ENCODE measurements around the gene DYNC2H1.

- no peak for TF ChIP-seq CTCF (IDR thresholded peaks at IDR 0.05)
- TF ChIP-seq POLR2A (IDR thresholded peaks at IDR 0.05) = no peak
Measured at GRCh38 chr11:103453126-103453525, 343.9 kb downstream of the DYNC2H1 start.
